HG02588 (cell line): ENCODE results near the gene KCNK17.

Source experiments
- ATAC-seq: cut with Tn5 transposase; IDR thresholded peaks from one replicate; pipeline ENCODE4 v1.9.1; 2021; ENCODE audit warnings: mild to moderate bottlenecking, moderate library complexity; ENCODE audit not compliant: unreplicated experiment

Gene KCNK17

GRCh38 chr6:39314273-39314795 is at the start of gene KCNK17:
TSS of gene KCNK17 (minus strand) at chr6:39314419. CDS start at chr6:39314320, 99 bp downstream.
- no peak for ATAC-seq

- ATAC-seq = no peak
Observed at GRCh38 chr6:39363280-39363679, 49.1 kb upstream of the KCNK17 start.

- ATAC-seq = no peak
Observed at GRCh38 chr6:39362487-39362865, 48.3 kb upstream of the KCNK17 start.

- peak; percentile 73 for ATAC-seq
Observed at GRCh38 chr6:39361657-39362486, 47.7 kb upstream of the KCNK17 start.

GRCh38 chr6:39360378-39360777 is 46.2 kb upstream of the KCNK17 start:
- ATAC-seq = no peak

- no peak for ATAC-seq
Observed at GRCh38 chr6:39357998-39358686, 43.9 kb upstream of the KCNK17 start.

- no peak for ATAC-seq
Observed at GRCh38 chr6:39353698-39354315, 39.6 kb upstream of the KCNK17 start.

GRCh38 chr6:39350723-39351505 is 36.7 kb upstream of the KCNK17 start:
- ATAC-seq = no peak

GRCh38 chr6:39348740-39349139 is 34.5 kb upstream of the KCNK17 start:
- no peak for ATAC-seq

GRCh38 chr6:39347906-39348585 is 33.8 kb upstream of the KCNK17 start:
- ATAC-seq = no peak

GRCh38 chr6:39347206-39347605 is 33.0 kb upstream of the KCNK17 start:
- ATAC-seq = no peak

- no peak for ATAC-seq
Observed at GRCh38 chr6:39344821-39345280, 30.6 kb upstream of the KCNK17 start.

GRCh38 chr6:39343396-39343870 is 29.2 kb upstream of the KCNK17 start:
- ATAC-seq = no peak

- ATAC-seq = no peak
Observed at GRCh38 chr6:39342692-39343395, 28.6 kb upstream of the KCNK17 start.

- ATAC-seq = no peak
Observed at GRCh38 chr6:39341937-39342336, 27.7 kb upstream of the KCNK17 start.

GRCh38 chr6:39341352-39341751 is 27.1 kb upstream of the KCNK17 start:
- ATAC-seq = no peak

- ATAC-seq = no peak
Observed at GRCh38 chr6:39339868-39340550, 25.8 kb upstream of the KCNK17 start.

GRCh38 chr6:39339096-39339867 is 25.1 kb upstream of the KCNK17 start:
- ATAC-seq = no peak
